Gastrocnemius medialis (tissue), 4 donors: ENCODE measurements around the gene TRDN. TPM values are rescaled to one million over a fixed set of nuclear protein-coding genes. Genes with fewer than 3 reads are reported as not detected.

Experiments used
- ATAC-seq, 2 donors: fragments of 150-250 bp; one replicate each; pipeline ENCODE4 v1.9.1; 2016
- DNase-seq, 2 donors: peaks; one replicate each; pipeline ENCODE4 v3.0.0-alpha.2; 2019
- H3K27ac ChIP-seq, 4 donors: fragments of 200-600 bp; sonication (generic); 1 replicate in 1 of 4; 2 replicates in 3 of 4; pipeline ENCODE4 v1.5.1; 2016 to 2018; ENCODE audit warnings: mild to moderate bottlenecking in 2 of 4, moderate library complexity in 1 of 4
- H3K27me3 ChIP-seq, 3 donors: fragments of 200-600 bp; sonication (generic) in 2 of 3; 1 replicate in 1 of 3; 2 replicates in 2 of 3; pipeline versions ENCODE4 v1.5.1 to v1.6.0; 2016 to 2019; ENCODE audit warnings: mild to moderate bottlenecking in 1 of 3, moderate library complexity in 1 of 3
- H3K36me3 ChIP-seq, 2 donors: fragments of 200-600 bp; sonication (generic) in 1 of 2; one replicate each; pipeline ENCODE4 v1.5.1; 2017 to 2018
- H3K4me1 ChIP-seq, 2 donors: fragments of 200-600 bp; sonication (generic) in 1 of 2; one replicate each; pipeline ENCODE4 v1.5.1; 2016 to 2017; ENCODE audit warnings: mild to moderate bottlenecking in 2 of 2
- H3K4me3 ChIP-seq, 4 donors: fragments of 200-600 bp; sonication (generic) in 3 of 4; 1 replicate in 1 of 4; 2 replicates in 3 of 4; pipeline ENCODE4 v1.5.1; 2016 to 2019; ENCODE audit warnings: mild to moderate bottlenecking in 2 of 4
- H3K9me3 ChIP-seq, 3 donors: fragments of 200-600 bp; sonication (generic) in 2 of 3; 1 replicate in 1 of 3; 2 replicates in 2 of 3; pipeline ENCODE4 v1.5.1; 2016 to 2019
- POLR2A ChIP-seq, 2 donors: fragments of 450-650 bp; IDR thresholded peaks; one replicate each; pipeline ENCODE4 v1.6.1; 2017; ENCODE audit warnings: antibody characterized with exemption in 2 of 2, mild to moderate bottlenecking in 2 of 2, moderate library complexity in 2 of 2
- in situ Hi-C, 4 donors: fragments of 200-750 bp; cut with MboI; loops; one replicate each; pipeline versions ENCODE4 v1.15.0 to v1.8.0; 2017; ENCODE audit warnings: low sequenced_read_pairs in 4 of 4
- intact Hi-C: fragments of 100-400 bp; cut with DNase I; formaldehyde crosslinking; loops from one replicate; pipeline ENCODE4 v1.15.1; 2023; ENCODE audit warnings: low total_unique reads
- total RNA-seq, 4 donors: library from RNA; depleted of rRNA; stranded (reverse); fragments of >200 nt; gene quantifications; one replicate each; pipeline versions ENCODE4 v1.1.0 to v1.2.3, GENCODE V29; 2016
- TF ChIP-seq, protein P1 (sequence below), 5 experiments: fragments of 450-650 bp in 3 of 5; fragments of 200-600 bp in 2 of 5; sonication (generic) in 2 of 5; IDR thresholded peaks in 4 of 5; conservative IDR thresholded peaks in 1 of 5; 1 replicate in 4 of 5; 2 replicates in 1 of 5; pipeline ENCODE4 v1.5.1; 2016 to 2019; ENCODE audit warnings: antibody characterized with exemption in 5 of 5, mild to moderate bottlenecking in 3 of 5, moderate library complexity in 3 of 5

TRDN gene, protein sequence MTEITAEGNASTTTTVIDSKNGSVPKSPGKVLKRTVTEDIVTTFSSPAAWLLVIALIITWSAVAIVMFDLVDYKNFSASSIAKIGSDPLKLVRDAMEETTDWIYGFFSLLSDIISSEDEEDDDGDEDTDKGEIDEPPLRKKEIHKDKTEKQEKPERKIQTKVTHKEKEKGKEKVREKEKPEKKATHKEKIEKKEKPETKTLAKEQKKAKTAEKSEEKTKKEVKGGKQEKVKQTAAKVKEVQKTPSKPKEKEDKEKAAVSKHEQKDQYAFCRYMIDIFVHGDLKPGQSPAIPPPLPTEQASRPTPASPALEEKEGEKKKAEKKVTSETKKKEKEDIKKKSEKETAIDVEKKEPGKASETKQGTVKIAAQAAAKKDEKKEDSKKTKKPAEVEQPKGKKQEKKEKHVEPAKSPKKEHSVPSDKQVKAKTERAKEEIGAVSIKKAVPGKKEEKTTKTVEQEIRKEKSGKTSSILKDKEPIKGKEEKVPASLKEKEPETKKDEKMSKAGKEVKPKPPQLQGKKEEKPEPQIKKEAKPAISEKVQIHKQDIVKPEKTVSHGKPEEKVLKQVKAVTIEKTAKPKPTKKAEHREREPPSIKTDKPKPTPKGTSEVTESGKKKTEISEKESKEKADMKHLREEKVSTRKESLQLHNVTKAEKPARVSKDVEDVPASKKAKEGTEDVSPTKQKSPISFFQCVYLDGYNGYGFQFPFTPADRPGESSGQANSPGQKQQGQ
- 100 to 1,000 TPM; 190 to 628 (median 296) TPM for total RNA-seq

DNA sequence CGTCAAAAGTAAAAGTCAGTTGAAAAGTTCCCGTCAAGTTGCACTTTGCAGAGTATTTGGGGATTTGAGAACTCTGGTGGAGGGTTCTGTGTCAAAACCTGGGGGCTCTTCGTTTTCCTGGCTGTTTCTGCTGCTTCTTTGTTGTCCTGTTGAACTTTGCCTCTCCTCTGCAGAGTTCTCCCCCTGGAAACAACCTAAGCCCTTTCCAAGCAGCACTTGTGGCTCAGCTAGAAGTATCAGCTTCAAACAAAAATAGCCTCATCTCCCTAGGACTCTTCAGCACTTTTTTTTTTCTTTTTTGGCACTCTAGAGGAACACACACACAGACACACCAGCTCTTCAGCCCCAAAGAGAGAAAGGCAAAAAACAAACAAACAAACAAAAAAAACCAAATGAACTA, at the start of gene TRDN:
Gene TRDN, minus strand, starts transcription at position 169 of the 400 bp plus-strand sequence. CDS start 175 bp downstream, outside the sequence.
- DNase-seq (peak; percentile 52 to 74), ATAC-seq (peak; percentile 76 to 84)
- H3K27ac ChIP-seq = peak within 1 kb of the TSS; percentile 89 to 97 (median 92)
- H3K9me3 ChIP-seq = no peaks in the 10 kb centered on the region
- peak within 1 kb of the TSS; percentile 46 to 62 (median 57) for H3K4me3 ChIP-seq
- no peaks in the 10 kb centered on the region for H3K36me3 ChIP-seq
- in situ Hi-C loops (no loop called here), intact Hi-C loops (loop anchor here (2.0 kb wide), 1 partner anchor 118 kb away; no protein-coding TSS in a partner anchor)
- H3K4me1 ChIP-seq = peaks cover 30 to 52% of the 10 kb centered on the region in 2 donors
- no peaks in the 10 kb centered on the region for H3K27me3 ChIP-seq
- TF ChIP-seq, protein P1, sequence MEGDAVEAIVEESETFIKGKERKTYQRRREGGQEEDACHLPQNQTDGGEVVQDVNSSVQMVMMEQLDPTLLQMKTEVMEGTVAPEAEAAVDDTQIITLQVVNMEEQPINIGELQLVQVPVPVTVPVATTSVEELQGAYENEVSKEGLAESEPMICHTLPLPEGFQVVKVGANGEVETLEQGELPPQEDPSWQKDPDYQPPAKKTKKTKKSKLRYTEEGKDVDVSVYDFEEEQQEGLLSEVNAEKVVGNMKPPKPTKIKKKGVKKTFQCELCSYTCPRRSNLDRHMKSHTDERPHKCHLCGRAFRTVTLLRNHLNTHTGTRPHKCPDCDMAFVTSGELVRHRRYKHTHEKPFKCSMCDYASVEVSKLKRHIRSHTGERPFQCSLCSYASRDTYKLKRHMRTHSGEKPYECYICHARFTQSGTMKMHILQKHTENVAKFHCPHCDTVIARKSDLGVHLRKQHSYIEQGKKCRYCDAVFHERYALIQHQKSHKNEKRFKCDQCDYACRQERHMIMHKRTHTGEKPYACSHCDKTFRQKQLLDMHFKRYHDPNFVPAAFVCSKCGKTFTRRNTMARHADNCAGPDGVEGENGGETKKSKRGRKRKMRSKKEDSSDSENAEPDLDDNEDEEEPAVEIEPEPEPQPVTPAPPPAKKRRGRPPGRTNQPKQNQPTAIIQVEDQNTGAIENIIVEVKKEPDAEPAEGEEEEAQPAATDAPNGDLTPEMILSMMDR (IDR thresholded peaks at IDR 0.05 in 4 of 5, conservative IDR thresholded peaks at IDR 0.05 in 1 of 5) = no peak
- peak in 1 of 2 donors; percentile 78 for TF ChIP-seq POLR2A (IDR thresholded peaks at IDR 0.05)

DNA sequence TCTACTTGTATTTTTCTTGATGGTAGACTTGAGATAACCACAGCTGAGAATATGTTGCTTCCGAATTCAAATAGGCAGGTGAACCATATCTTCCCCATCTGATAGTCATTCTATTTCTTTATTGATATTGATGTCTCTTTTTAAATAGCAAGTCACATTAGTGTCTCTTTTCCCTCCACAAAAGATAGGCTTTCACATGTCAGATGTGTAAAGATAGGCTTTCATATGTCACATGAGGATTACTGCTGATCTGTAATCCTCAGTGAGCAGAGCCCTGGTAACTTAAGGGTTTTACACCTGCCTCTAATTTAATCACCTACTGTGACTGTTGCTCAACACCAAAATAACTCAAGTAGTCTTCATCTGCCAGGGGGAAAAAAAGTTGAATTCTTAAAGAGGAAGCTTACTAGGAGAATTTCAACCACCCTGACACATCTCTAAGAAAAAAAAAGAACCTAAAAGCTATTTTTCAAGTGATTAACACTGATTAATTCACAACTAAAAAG, 45.3 kb upstream of the TRDN start:
- TF ChIP-seq POLR2A (IDR thresholded peaks at IDR 0.05) = no peak
- TF ChIP-seq, protein P1 (IDR thresholded peaks at IDR 0.05 in 4 of 5, conservative IDR thresholded peaks at IDR 0.05 in 1 of 5) = no peak
- in situ Hi-C loops (no loop called here), intact Hi-C loops (no loop called here)
- Histone ChIP-seq H3K4me1 (peaks cover 21 to 37% of the 10 kb centered on the region in 2 donors), H3K9me3 (no peaks in the 10 kb centered on the region), H3K27ac (peak overlapping the region in 2 of 4 donors; percentile 2 to 6), H3K36me3 (no peaks in the 10 kb centered on the region), H3K4me3 (no peak overlapping the region), H3K27me3 (no peaks in the 10 kb centered on the region)
- DNase-seq = no peak
- peak in 1 of 2 donors; percentile 40 for ATAC-seq

DNA sequence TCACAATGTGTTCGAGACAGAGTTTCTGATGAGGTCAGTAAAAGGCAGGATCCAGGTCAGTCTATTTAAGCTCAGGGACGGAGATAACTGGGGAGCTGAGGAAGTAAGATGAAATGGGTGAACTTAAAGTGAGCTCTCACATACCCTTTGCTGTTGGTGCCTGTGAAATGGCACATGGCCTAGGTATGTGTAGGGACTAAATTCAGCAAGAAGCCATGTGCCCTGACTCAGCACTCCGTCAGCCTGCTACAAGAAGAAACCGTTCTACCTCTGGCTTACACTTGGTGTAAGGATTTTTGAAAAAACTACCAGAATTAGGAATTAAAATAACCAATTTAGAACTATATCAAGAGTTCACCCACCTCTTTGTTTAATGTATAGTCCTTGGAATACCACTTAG, 41.1 kb upstream of the TRDN start:
- DNase-seq (peak; percentile 44 to 73), ATAC-seq (peak; percentile 88)
- no peak for TF ChIP-seq POLR2A (IDR thresholded peaks at IDR 0.05)
- TF ChIP-seq, protein P1 (IDR thresholded peaks at IDR 0.05 in 4 of 5, conservative IDR thresholded peaks at IDR 0.05 in 1 of 5) = no peak
- peaks cover 21 to 37% of the 10 kb centered on the region in 2 donors for H3K4me1 ChIP-seq
- no peaks in the 10 kb centered on the region for H3K27me3 ChIP-seq
- in situ Hi-C loops = no loop called here
- H3K9me3 ChIP-seq = no peaks in the 10 kb centered on the region
- H3K27ac ChIP-seq = peak overlapping the region; percentile 15 to 77 (median 72)
- no peaks in the 10 kb centered on the region for H3K36me3 ChIP-seq
- intact Hi-C loops = no loop called here
- peak overlapping the region; percentile 0 to 32 (median 14) for H3K4me3 ChIP-seq

DNA sequence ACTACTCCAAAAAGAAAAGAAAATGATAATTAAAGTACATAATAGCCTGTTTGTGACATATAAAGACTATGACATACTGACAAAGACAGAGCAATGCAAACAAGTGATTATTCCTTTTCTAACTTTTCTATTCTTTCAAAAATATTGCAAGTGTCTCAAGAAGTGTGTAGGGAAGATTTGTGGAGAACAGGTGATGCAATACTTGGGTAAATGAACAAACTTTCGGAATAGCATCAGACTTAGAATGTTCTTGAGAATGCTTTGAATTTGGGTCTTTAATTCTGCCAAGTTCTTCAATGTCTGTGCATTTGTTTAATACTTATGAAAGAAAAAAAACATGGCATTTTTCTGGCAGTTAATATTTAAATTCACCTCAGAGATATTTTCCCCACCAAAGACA, 40.0 kb upstream of the TRDN start:
- Histone ChIP-seq H3K9me3 (no peaks in the 10 kb centered on the region), H3K4me3 (no peak overlapping the region), H3K4me1 (peaks cover 14 to 26% of the 10 kb centered on the region in 2 donors), H3K27me3 (no peaks in the 10 kb centered on the region), H3K36me3 (no peaks in the 10 kb centered on the region), H3K27ac (no peak overlapping the region)
- in situ Hi-C loops = no loop called here
- DNase-seq (no peak), ATAC-seq (no peak)
- TF ChIP-seq, protein P1 (IDR thresholded peaks at IDR 0.05 in 4 of 5, conservative IDR thresholded peaks at IDR 0.05 in 1 of 5) = no peak
- no peak for TF ChIP-seq POLR2A (IDR thresholded peaks at IDR 0.05)
- intact Hi-C loops = no loop called here
